Measurements from ENCODE around the gene SLC16A10. TPM values are rescaled to one million over a fixed set of nuclear protein-coding genes. Genes with fewer than 3 reads are reported as not detected.

SLC16A10 gene
- total and polyA plus RNA-seq, 2 experiments from 2014 or later: 12.1 to 30.9 TPM

GRCh38 chr6:111237852-111238251 is 150.5 kb downstream of the SLC16A10 start:
- no peak overlapping the region for H3K4me3 ChIP-seq
- no peaks in the 10 kb centered on the region for H3K27me3 Mint-ChIP-seq (ENCODE audit: insufficient read depth, low read depth, poor library complexity)
- no peaks in the 10 kb centered on the region for H3K4me1 ChIP-seq (ENCODE audit: insufficient read depth)
- no peaks in the 10 kb centered on the region for H3K36me3 Mint-ChIP-seq (ENCODE audit: low read depth)
- H3K4me3 Mint-ChIP-seq: no peak overlapping the region
- no peaks in the 10 kb centered on the region for H3K36me3 ChIP-seq (ENCODE audit: insufficient read depth)
- DNase-seq (ENCODE audit: low spot score) (no peak), ATAC-seq (no peak)
- H3K27ac ChIP-seq (ENCODE audit: low read depth): no peak overlapping the region
- TF ChIP-seq JUNB (IDR thresholded peaks at IDR 0.05; ENCODE audit: unreplicated experiment) (no peak), STAT1 (IDR thresholded peaks at IDR 0.05; ENCODE audit: unreplicated experiment) (no peak), CREB1 (CRISPR knock-in tag; IDR thresholded peaks at IDR 0.05; ENCODE audit: low read depth) (no peak), POLR2AphosphoS5 (IDR thresholded peaks at IDR 0.05; ENCODE audit: low read depth) (no peak), ZNF331 (CRISPR knock-in tag; IDR thresholded peaks at IDR 0.05; ENCODE audit: low read depth) (no peak), EZH2phosphoT487 (IDR thresholded peaks at IDR 0.05; ENCODE audit: unreplicated experiment) (no peak), ZNF114 (CRISPR knock-in tag; IDR thresholded peaks at IDR 0.05) (no peak), EZH2 (IDR thresholded peaks at IDR 0.05; ENCODE audit: low read depth, unreplicated experiment) (no peak), NANOG (IDR thresholded peaks at IDR 0.05; ENCODE audit: borderline replicate concordance) (no peak), CTCF (conservative IDR thresholded peaks at IDR 0.05; ENCODE audit: low read depth in 2 of 2) (no peak)
- TF ChIP-seq, protein P1, sequence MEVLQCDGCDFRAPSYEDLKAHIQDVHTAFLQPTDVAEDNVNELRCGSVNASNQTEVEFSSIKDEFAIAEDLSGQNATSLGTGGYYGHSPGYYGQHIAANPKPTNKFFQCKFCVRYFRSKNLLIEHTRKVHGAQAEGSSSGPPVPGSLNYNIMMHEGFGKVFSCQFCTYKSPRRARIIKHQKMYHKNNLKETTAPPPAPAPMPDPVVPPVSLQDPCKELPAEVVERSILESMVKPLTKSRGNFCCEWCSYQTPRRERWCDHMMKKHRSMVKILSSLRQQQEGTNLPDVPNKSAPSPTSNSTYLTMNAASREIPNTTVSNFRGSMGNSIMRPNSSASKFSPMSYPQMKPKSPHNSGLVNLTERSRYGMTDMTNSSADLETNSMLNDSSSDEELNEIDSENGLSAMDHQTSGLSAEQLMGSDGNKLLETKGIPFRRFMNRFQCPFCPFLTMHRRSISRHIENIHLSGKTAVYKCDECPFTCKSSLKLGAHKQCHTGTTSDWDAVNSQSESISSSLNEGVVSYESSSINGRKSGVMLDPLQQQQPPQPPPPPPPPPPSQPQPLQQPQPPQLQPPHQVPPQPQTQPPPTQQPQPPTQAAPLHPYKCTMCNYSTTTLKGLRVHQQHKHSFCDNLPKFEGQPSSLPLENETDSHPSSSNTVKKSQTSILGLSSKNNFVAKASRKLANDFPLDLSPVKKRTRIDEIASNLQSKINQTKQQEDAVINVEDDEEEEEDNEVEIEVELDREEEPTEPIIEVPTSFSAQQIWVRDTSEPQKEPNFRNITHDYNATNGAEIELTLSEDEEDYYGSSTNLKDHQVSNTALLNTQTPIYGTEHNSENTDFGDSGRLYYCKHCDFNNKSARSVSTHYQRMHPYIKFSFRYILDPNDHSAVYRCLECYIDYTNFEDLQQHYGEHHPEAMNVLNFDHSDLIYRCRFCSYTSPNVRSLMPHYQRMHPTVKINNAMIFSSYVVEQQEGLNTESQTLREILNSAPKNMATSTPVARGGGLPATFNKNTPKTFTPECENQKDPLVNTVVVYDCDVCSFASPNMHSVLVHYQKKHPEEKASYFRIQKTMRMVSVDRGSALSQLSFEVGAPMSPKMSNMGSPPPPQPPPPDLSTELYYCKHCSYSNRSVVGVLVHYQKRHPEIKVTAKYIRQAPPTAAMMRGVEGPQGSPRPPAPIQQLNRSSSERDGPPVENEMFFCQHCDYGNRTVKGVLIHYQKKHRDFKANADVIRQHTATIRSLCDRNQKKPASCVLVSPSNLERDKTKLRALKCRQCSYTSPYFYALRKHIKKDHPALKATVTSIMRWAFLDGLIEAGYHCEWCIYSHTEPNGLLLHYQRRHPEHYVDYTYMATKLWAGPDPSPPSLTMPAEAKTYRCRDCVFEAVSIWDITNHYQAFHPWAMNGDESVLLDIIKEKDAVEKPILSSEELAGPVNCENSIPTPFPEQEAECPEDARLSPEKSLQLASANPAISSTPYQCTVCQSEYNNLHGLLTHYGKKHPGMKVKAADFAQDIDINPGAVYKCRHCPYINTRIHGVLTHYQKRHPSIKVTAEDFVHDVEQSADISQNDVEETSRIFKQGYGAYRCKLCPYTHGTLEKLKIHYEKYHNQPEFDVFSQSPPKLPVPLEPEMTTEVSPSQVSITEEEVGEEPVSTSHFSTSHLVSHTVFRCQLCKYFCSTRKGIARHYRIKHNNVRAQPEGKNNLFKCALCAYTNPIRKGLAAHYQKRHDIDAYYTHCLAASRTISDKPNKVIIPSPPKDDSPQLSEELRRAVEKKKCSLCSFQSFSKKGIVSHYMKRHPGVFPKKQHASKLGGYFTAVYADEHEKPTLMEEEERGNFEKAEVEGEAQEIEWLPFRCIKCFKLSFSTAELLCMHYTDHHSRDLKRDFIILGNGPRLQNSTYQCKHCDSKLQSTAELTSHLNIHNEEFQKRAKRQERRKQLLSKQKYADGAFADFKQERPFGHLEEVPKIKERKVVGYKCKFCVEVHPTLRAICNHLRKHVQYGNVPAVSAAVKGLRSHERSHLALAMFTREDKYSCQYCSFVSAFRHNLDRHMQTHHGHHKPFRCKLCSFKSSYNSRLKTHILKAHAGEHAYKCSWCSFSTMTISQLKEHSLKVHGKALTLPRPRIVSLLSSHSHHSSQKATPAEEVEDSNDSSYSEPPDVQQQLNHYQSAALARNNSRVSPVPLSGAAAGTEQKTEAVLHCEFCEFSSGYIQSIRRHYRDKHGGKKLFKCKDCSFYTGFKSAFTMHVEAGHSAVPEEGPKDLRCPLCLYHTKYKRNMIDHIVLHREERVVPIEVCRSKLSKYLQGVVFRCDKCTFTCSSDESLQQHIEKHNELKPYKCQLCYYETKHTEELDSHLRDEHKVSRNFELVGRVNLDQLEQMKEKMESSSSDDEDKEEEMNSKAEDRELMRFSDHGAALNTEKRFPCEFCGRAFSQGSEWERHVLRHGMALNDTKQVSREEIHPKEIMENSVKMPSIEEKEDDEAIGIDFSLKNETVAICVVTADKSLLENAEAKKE (CRISPR knock-in tag; IDR thresholded peaks at IDR 0.05): no peak
- TF ChIP-seq, protein P2, sequence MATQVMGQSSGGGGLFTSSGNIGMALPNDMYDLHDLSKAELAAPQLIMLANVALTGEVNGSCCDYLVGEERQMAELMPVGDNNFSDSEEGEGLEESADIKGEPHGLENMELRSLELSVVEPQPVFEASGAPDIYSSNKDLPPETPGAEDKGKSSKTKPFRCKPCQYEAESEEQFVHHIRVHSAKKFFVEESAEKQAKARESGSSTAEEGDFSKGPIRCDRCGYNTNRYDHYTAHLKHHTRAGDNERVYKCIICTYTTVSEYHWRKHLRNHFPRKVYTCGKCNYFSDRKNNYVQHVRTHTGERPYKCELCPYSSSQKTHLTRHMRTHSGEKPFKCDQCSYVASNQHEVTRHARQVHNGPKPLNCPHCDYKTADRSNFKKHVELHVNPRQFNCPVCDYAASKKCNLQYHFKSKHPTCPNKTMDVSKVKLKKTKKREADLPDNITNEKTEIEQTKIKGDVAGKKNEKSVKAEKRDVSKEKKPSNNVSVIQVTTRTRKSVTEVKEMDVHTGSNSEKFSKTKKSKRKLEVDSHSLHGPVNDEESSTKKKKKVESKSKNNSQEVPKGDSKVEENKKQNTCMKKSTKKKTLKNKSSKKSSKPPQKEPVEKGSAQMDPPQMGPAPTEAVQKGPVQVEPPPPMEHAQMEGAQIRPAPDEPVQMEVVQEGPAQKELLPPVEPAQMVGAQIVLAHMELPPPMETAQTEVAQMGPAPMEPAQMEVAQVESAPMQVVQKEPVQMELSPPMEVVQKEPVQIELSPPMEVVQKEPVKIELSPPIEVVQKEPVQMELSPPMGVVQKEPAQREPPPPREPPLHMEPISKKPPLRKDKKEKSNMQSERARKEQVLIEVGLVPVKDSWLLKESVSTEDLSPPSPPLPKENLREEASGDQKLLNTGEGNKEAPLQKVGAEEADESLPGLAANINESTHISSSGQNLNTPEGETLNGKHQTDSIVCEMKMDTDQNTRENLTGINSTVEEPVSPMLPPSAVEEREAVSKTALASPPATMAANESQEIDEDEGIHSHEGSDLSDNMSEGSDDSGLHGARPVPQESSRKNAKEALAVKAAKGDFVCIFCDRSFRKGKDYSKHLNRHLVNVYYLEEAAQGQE (IDR thresholded peaks at IDR 0.05; ENCODE audit: unreplicated experiment): no peak
- H3K4me1 Mint-ChIP-seq: peaks cover 7% of the 10 kb centered on the region; the same call in 2 of the 3 replicates
- H3K4me2 ChIP-seq: no peak overlapping the region
- H3K79me2 ChIP-seq (replicated peaks; ENCODE audit: insufficient read depth): no peaks in the 10 kb centered on the region
- H3K27me3 ChIP-seq (ENCODE audit: insufficient read depth): no peaks in the 10 kb centered on the region
- H2AFZ ChIP-seq: no peak overlapping the region
- no peaks in the 10 kb centered on the region for H4K20me1 ChIP-seq (replicated peaks; ENCODE audit: insufficient read depth)
- H3K9me3 Mint-ChIP-seq: 0 out of 3 replicates have a peak, but pooled peaks cover 3% of the 10 kb centered on the region
- H3K27ac Mint-ChIP-seq: no peak overlapping the region
- H3K9me2 ChIP-seq (ENCODE audit: insufficient read depth): no peaks in the 10 kb centered on the region
- no peaks in the 10 kb centered on the region for H3F3A ChIP-seq (replicated peaks; ENCODE audit: low read depth)

Measured in GM23338 (cell line).